Stimulated activated CD8-positive, alpha-beta memory T cell treated with anti-CD3 and anti-CD28 coated beads, Interleukin-4, amount 100 ng/mL, for 1 hour (primary cell): ENCODE data around the gene SMAD1.

Experiments
- DNase-seq, 2 donors: peaks; one replicate each; pipeline ENCODE4 v3.0.0-alpha.2; 2020; ENCODE audit warnings: low read depth in 2 of 2, low spot score in 1 of 2

SMAD1 gene

DNA sequence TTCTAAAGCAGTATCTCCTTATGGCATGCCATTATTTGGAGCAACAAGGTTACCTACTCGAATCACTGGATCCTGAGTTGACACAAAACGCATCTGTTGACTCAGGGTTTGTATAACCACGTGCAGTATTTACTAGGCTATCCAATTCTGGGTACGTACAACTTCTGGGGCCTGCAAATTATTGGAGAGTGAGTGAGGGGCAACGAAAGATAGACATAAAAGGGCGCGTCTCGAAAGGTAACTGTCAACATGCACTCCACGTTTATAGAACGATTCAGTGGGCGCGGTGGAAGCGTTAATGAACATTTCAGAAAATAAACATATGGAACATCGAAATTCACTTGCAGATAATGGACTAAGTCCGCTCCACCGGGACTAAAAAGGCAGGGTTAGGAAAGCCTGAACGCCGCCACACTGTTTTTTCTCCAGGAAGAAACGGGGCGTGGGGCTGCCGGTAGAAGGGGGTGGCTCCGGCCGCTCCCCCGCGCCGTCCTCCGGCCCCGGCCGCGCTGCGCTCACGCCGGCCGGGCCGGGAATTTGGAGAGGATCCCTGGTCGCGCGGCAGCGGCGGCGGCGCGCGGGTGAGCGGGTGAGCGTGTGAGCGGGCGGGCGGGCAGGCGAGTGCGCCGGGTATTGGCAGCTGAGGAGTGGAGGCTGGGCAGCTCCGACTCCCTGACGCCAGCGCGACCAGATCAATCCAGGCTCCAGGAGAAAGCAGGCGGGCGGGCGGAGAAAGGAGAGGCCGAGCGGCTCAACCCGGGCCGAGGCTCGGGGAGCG lies at the start of gene SMAD1:
Gene SMAD1 (plus strand): TSS at position 690 of the 778 bp plus-strand sequence. CDS start 32,761 bp downstream, outside the sequence.
- DNase-seq: no peak

GRCh38 chr4:145433684-145434083 lies 48.0 kb upstream of the SMAD1 start:
- DNase-seq: no peak

- no peak for DNase-seq
Measured at GRCh38 chr4:145435646-145436045, 46.0 kb upstream of the SMAD1 start.

GRCh38 chr4:145436114-145436513 lies 45.5 kb upstream of the SMAD1 start:
- no peak for DNase-seq

- DNase-seq: no peak
Measured at GRCh38 chr4:145436796-145437195, 44.9 kb upstream of the SMAD1 start.

DNA sequence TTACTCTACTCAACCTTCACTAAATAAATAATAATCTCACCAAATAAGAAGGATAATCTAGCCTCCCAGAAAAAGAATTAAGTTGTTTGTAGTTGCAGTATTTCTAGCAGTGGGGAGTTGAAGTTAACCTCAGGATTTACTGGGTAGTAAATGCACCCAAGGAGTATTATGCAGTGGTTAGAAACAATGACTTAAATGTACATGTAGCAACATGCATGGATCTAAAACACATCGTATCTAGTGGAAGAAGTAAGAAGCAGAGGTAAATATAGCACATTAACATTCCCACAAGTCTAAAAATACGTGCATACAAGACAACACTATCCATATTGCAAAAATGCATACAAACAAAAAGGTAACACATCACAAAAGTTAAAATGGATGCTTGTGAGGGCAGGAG lies 44.2 kb upstream of the SMAD1 start:
- no peak for DNase-seq

- DNase-seq: no peak
Measured at GRCh38 chr4:145438298-145438697, 43.4 kb upstream of the SMAD1 start.

GRCh38 chr4:145440292-145441007 lies 41.2 kb upstream of the SMAD1 start:
- no peak for DNase-seq

- DNase-seq: no peak
Measured at GRCh38 chr4:145446184-145446583, 35.5 kb upstream of the SMAD1 start.

GRCh38 chr4:145451895-145452294 lies 29.8 kb upstream of the SMAD1 start:
- no peak for DNase-seq

DNA sequence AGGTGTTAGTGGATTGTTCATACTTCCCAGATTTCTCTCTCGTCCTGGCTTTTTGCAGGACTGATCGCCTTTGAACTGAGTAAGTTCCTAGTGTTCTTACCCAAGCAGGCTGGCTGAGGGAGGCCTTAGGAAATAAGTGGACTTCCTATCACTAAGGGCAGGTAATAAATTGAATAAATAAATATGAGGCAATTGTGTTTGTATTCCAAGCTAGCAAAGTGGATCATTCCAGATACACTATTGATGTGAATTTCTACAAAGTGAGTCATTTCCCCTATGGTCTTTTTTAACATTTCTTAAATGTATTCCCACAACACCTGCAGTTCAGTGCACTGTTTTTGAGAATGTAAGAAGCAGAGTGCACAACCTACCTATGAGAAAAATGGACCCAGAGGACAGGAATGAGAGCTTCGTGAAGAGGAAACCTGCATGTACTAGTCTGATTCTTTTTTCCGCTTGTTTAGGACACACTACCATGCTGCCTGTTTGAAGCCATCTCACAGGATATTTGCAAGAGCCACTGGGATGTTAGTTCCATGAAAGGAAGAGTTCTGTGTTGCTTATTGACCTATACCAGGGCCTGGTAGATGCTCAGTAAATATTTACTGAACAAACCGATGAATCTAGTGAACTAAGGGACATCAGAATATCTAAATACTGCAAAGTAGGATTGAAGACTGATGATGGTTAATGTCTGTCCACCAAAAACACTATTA lies 29.0 kb upstream of the SMAD1 start:
- no peak for DNase-seq

- DNase-seq: no peak
Measured at GRCh38 chr4:145453163-145453520, 28.5 kb upstream of the SMAD1 start.

GRCh38 chr4:145473203-145473602 lies 8.4 kb upstream of the SMAD1 start:
- no peak for DNase-seq

GRCh38 chr4:145480257-145480656 lies 1.4 kb upstream of the SMAD1 start:
- no peak for DNase-seq

DNA sequence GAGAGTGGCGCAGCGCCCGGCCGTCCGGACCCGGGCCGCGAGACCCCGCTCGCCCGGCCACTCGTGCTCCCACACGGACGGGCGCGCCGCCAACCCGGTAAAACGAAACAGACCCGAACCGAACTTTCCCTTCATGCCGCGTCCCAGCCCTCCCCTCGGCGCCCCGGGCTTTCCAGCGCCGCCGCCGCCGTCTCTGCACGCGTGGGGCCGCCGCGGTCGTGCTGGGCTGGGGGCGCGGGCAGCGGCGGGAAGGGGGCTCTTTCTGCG lies 222 bp downstream of the SMAD1 start:
- DNase-seq: no peak

- DNase-seq: no peak
Measured at GRCh38 chr4:145482209-145483037, 770 bp downstream of the SMAD1 start.

DNA sequence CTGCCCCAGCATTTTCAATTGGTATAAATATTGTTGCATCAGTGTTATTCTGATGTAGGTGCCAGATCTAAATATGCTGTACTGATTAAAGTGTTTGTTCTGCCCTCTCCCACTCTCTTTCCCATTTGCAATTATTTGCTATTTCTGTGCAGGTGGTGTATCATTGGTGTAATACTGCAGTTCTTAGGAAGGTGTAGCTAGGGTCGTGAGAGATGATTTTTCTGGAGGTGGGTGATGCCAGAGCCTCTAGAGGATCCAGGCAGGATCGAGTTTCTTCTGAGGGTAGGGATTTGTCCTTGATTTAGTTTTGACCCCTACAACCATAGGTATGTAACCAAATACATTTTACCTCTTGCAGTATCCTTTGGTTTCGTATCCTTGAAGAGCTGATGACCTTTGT lies 1.9 kb downstream of the SMAD1 start:
- no peak for DNase-seq

GRCh38 chr4:145484225-145484846 lies 2.7 kb downstream of the SMAD1 start:
- no peak for DNase-seq

- DNase-seq: no peak
Measured at GRCh38 chr4:145485120-145485519, 3.5 kb downstream of the SMAD1 start.

DNA sequence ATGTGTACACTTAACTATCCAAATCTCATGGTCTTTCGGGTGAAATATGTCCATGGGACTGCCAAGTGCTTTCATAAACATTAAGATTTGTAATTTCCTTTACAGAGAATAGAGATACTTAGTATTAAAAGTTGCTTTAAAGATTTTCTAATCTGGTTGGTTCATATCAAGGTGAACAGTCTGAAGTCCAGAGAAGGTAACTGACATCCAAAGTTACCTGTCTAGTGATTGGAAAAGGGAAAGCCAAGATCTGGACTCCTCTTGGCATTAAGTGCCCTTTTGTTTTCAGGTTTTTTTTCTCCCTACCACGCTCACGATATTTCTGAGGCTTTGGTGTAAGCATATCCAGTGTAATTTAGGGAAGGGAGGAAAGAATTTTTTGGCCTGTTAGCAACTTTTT lies 5.0 kb downstream of the SMAD1 start:
- no peak for DNase-seq

GRCh38 chr4:145487631-145488030 lies 6.0 kb downstream of the SMAD1 start:
- DNase-seq: no peak
